Stimulated activated CD4-positive, alpha-beta T cell treated with anti-CD3 and anti-CD28 coated beads, Interleukin-1b, Interleukin-23, amount 100 ng/mL, for 24 hours (primary cell): ENCODE measurements around the gene WNT16.
"Not testable (repeated sequence)": the region's sequence is repeated elsewhere in the genome, so short reads cannot be mapped to it uniquely, and the experiment has no call there.

Source experiments
- DNase-seq, 4 experiments: peaks; one replicate each; pipeline ENCODE4 v3.0.0-alpha.2; 2020; ENCODE audit warnings: low read depth in 4 of 4, low spot score in 1 of 4

WNT16 gene

GRCh38 chr7:121305109-121305508 is 23.7 kb upstream of the WNT16 start:
- no peak for DNase-seq

- no peak for DNase-seq
These were observed 22.2 kb upstream of the WNT16 start for GRCh38 chr7:121306565-121306964.

- no peak for DNase-seq
These were observed 21.7 kb upstream of the WNT16 start for GRCh38 chr7:121307021-121307574.

GRCh38 chr7:121313220-121313792 is 15.5 kb upstream of the WNT16 start:
- no peak for DNase-seq

- no peak for DNase-seq
These were observed 14.8 kb upstream of the WNT16 start for GRCh38 chr7:121313793-121314676.

GRCh38 chr7:121315170-121315569 is 13.6 kb upstream of the WNT16 start:
- not testable (repeated sequence) for DNase-seq

- DNase-seq, result no peak
These were observed 6.3 kb upstream of the WNT16 start for GRCh38 chr7:121322460-121322859.

GRCh38 chr7:121323515-121324302 is 5.1 kb upstream of the WNT16 start:
- DNase-seq, result no peak

- no peak for DNase-seq
These were observed 1.1 kb upstream of the WNT16 start for GRCh38 chr7:121327671-121328070.

GRCh38 chr7:121329191-121330052 is 622 bp downstream of the WNT16 start:
- DNase-seq, result no peak

- DNase-seq, result no peak
These were observed 1.4 kb downstream of the WNT16 start for GRCh38 chr7:121330053-121330833.

- DNase-seq, result no peak
These were observed 2.2 kb downstream of the WNT16 start for GRCh38 chr7:121331048-121331447.

GRCh38 chr7:121331574-121331973 is 2.8 kb downstream of the WNT16 start:
- DNase-seq, result no peak

- DNase-seq, result no peak
These were observed 5.6 kb downstream of the WNT16 start for GRCh38 chr7:121334376-121334775.

GRCh38 chr7:121334875-121335648 is 6.3 kb downstream of the WNT16 start:
- no peak for DNase-seq

- DNase-seq, result no peak
These were observed 7.8 kb downstream of the WNT16 start for GRCh38 chr7:121336579-121336978.

GRCh38 chr7:121337398-121337797 is 8.6 kb downstream of the WNT16 start:
- no peak for DNase-seq

- DNase-seq, result no peak
These were observed 10.3 kb downstream of the WNT16 start for GRCh38 chr7:121339082-121339481.

GRCh38 chr7:121341933-121342332 is 13.1 kb downstream of the WNT16 start:
- DNase-seq, result no peak
